IPS DF 19.7 (cell line): ENCODE results near the gene UBE2J2.

Experiments
- DNase-seq: peaks from one replicate; pipeline ENCODE4 v3.0.0-alpha.2; 2013; ENCODE audit warnings: low read depth, low spot score

UBE2J2 gene

DNA sequence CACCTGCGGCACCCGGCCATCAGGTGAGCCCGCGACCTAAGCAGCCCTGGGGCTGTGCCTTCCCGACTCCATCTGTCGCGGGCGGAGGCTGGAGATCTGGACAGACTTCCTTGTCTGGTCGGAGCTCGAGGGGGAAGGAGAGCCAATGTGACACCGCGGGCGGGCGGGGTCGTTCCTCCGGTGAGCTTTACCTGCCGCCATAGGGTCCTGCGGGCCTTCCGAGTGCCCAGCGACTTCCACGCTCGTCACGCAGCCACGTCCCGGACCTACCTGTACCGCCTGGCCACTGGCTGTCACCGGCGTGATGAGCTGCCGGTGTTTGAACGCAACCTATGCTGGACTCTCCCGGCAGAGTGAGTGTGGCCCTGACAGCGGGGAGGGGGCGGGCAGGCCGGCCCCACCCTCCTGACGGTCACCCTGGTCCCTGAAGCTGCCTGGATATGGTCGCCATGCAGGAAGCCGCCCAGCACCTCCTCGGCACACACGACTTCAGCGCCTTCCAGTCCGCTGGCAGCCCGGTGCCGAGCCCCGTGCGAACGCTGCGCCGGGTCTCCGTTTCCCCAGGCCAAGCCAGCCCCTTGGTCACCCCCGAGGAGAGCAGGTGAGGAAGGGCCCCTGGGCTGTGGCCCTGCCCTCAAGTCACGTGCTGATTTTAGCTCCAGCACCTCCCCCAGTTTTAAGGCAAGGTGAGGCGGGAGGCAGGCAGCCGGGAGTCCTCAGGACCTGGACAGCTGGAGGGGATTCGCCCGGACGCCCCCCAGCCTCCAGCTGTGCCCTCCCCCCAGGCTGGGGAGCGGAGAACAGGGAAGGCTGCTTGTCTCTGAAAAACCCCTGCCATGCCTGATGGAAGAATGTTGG, 35.8 kb upstream of the UBE2J2 start:
- no peak for DNase-seq

GRCh38 chr1:1308756-1309250, 35.1 kb upstream of the UBE2J2 start:
- no peak for DNase-seq

DNA sequence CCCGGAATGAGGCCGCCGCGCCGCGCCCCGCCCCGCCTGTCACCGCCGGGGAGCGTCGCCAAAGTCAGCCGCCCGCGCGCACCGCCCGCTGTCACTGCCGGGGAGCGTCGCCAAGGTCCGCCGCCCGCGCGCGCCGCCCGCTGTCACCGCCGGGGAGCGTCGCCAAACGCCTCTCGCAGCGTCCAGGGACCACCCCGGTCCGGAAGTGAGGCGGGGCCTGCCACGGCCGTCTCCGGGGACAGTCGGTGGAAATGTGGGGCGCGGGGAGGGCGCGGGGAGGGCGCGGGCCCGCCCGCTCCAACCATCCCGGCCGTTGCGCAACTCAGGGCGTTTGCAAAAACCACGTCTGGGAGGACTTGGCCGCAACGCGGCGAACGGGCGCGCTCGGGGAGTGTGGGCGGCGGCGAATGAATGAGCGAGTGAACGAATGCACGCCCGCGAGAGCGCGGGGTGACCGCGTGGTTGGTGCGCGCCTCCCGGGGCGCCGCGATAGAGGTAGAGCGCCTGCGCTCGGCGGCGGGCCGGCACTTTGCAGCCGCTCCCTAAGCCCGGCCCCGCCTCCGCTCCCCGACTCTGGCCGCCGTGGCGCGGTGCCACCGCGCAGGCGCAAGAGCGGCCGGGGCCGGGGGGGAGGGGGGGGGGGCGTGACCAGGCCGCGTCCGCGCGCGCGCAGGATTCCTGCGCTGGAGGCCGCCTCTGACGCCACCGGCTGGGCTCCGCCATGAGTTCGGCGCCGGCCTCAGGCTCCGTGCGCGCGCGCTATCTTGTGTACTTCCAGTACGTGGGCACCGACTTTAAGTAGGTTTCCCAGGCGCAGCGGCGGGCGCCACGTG, 34.5 kb upstream of the UBE2J2 start, which contains the start of the genes ACAP3 and PUSL1:
TSS of gene ACAP3 (minus strand) at position 8 of the 833 bp plus-strand sequence. CDS start 115 bp downstream, outside the sequence.
TSS of gene PUSL1 (plus strand) at position 675 of the 833 bp plus-strand sequence. CDS start at position 722, 47 bp downstream.
- no peak for DNase-seq

- no peak for DNase-seq
These were observed 33.7 kb upstream of the UBE2J2 start for GRCh38 chr1:1307261-1307922.

DNA sequence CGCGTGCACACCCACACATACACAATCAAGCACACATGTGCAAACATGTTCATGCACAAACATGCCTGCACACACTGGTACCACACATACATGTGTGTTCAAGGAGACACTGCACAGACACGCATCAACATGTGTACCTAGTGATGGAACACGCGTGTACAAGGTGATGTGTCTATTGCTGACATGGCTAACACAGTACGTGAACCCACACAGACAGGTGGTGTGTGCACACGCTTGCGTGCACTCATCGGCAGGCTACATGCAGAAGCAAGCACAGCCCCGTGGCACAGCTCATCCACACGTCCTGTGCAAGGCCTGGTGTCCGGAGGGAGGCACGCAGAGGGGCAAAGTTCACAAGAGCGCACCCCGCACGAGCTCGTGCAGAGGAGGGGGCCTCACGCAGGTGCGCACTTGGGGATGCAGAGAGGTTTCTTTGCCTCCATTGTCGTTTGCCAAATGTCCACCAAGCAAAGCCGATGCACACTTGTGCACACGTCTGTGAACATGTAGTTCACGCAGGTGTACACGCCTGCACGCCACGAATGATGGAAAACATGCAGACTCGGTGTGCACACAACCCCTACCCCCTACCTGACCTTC, 33.1 kb upstream of the UBE2J2 start:
- DNase-seq, result no peak

- DNase-seq, result no peak
These were observed 32.5 kb upstream of the UBE2J2 start for GRCh38 chr1:1306070-1306660.

DNA sequence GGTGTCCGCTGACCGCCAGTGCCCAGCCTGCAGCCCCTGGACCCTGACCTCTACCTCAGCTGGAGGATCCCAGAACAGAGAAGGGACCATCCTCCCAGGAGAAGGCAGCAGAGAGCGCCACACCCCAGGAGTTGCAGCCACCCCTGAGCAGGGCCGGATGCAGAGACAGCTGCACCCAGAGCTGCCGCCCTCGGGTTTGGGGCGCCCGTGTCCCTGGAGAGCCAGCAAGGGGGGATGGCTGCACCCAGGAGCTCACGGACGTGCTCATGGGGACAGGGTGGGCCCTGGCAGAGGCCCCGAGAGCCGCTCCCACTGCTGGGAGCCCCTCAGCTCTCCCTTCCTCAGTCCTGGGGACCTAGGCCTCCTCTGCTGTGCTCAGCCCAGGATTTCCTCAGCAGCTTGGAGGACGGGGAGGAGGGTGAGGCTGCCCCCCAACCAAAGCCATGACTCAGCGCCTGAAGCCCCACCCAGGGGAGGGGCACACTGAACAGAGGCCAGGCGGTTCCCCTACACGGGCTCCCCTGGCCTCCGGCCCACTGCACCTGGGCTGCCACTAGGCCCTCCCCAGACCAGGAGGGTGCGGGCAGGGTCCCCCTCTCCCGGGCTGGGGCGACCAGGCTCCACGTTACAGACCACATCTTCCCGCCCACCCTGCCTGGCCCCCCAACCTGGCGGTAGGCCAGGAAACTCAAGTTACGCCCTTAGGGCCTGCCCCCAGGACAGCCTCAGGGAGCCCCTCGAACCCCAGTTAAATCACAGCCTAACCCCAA, 31.8 kb upstream of the UBE2J2 start:
- DNase-seq, result no peak

DNA sequence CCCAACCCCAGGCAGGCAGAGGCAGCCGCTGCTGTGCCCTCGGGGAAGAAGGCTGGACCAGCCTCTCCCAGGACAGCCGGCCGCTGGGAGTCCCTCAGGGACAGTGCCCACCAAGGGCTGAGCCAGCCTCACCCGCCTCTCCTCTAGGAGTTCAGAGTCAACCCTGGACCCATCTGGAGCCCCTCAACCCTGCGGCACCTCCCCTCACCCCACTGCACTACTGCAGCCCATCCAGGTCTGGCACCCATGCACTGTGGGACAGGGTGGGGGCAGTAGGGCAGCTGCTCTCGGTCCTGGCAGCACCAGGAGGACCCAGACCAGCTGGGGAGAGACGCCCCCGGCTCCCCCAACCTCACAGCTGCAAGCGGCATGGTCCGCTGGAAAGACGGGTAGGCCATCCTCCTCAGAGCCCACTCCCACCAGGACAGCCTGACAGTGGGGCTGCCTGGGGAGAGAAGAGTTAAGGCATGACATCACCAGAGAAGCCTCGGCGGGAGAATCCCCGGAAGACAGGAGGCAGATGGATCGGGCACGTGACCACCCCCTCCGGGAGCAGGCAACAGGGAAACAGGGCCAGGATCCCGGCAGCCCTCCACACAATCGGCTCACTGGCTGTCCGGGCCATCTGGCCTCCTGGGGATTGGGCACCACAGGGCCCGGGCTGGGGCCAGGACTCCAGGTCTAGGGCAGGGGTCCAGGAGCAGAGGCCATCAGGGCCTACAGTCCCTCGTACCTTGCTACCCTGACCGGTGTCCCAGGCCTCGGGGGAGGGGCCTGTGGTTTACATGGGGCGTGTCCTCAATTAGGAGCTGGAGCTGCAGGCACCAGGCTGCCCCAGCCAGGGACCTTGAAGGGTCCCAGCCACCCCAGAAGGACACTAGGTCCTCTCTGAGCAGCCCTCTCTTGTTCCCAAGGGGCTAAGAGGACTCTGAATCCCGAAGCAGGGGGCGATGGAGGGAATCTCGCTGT, 31.0 kb upstream of the UBE2J2 start:
- DNase-seq, result no peak

GRCh38 chr1:1303736-1304135, 30.1 kb upstream of the UBE2J2 start:
- DNase-seq, result no peak

GRCh38 chr1:1302951-1303509, 29.4 kb upstream of the UBE2J2 start:
- no peak for DNase-seq

DNA sequence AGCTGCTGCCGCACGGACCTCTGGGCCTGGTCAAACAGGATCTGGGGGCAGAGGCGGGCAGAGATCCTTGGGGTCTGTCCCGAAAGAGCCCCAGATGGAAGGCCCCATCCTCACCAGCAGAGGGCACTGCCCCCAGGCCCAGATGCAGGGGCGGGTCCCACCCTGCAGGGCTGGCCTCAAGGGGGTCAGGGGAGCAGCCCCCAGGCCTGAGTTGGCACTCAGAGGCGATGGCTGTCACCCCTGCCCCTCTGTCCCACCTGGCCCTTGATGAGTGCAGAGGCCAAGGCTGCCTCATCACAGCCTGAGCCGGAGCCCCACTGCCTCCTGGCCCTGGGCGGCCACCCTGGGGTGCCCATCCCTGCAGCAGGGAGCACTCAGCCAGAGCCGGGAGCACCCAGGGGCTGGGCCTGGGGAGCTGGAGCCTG, 28.4 kb upstream of the UBE2J2 start:
- no peak for DNase-seq

- no peak for DNase-seq
These were observed 26.7 kb upstream of the UBE2J2 start for GRCh38 chr1:1300352-1300739.

DNA sequence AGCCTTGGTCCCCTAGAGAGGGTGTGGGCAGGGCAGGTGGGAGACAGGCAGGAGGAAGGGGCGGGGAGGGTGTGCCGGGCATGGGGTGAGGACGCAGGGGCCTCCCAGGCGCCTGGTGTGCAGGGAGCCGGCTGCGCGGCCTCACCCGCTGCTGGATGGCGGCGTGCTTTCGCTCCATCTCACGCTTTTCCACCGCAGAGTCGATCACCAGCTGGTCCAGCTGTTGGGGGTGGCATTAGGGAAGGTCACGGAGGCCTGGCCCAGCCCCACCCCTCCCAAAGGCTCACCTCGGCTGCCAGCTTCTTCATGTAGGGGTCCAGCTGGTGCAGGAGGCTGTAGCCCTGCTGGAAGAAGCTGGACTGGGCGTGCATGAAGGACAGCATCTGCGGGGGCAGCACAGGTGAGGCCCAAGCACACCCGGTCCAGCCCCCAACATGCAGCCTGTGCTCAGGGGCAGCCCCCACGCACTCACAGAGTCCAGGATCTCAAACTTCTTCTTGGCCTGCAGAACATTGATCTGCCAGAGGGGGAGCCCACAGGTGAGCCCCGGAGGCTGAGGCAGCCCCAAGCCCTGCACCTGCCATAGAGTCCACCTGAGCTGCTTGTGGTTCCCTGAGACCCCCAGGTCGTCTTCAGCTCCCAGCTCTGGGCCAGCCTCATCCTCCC, 26.2 kb upstream of the UBE2J2 start:
- no peak for DNase-seq

GRCh38 chr1:1298861-1299685, 25.4 kb upstream of the UBE2J2 start:
- no peak for DNase-seq

GRCh38 chr1:1297802-1298424, 24.3 kb upstream of the UBE2J2 start:
- DNase-seq, result no peak
